Uterus (tissue), 2 donors: ENCODE results near the gene RNF19B.

Source experiments
- CTCF ChIP-seq, 4 experiments: fragments of 200-600 bp in 2 of 4; fragments of 450-650 bp in 2 of 4; sonication (generic) in 2 of 4; IDR thresholded peaks; one replicate each; pipeline ENCODE4 v1.5.1; 2016 to 2019; ENCODE audit warnings: antibody characterized with exemption in 4 of 4, mild to moderate bottlenecking in 2 of 4, moderate library complexity in 1 of 4
- POLR2A ChIP-seq, 2 donors: fragments of 450-650 bp; IDR thresholded peaks; one replicate each; pipeline ENCODE4 v1.6.1; 2016; ENCODE audit warnings: antibody characterized with exemption in 2 of 2, mild to moderate bottlenecking in 1 of 2, moderate library complexity in 1 of 2

DNA sequence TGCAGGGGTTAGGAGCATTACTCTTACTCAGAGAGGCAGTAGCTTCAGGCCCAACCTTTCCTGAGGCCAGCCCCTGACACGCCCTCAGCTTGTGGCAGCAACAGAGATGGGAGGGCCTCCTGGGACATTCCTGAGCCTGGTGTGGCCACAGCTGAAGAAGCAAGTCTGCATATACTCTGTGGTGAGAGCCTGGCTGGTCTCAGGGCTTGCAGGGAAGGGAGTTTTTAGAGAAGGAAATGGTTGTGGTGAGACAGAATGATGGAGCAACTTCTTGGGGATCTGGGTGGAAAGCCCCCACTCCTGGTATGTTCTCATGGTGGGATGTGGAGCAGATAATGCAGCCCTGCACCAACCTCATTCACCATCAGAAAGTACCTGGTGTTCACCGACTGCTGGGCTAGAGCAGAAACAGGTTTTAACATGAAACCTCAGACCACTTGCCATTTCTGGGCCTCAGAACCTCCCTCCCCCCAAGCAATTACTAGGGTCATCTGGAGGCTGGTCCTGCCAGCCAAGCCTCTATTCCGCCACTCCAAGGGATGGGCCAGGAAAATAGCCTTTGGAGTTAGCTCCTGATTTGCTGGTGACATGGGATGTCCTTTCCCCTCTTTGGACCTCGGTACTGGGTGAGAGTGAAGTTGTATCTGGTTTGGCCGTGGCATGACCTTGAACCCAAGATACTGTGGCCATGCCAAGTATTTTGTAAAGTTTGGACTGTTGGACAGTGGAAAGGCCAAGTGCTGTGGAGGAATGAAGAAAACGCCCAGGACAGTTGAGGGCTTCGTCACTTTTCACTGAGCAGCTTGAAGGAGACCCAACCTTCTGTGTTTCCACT is 28.1 kb upstream of the RNF19B start:
- TF ChIP-seq CTCF (IDR thresholded peaks at IDR 0.05) (no peak), POLR2A (IDR thresholded peaks at IDR 0.05) (no peak)
